H1 (cell line): ENCODE measurements around the gene DOCK8. TPM values are rescaled to one million over a fixed set of nuclear protein-coding genes. Genes with fewer than 3 reads are reported as not detected.
A peak's percentile ranks its signal among the peaks of the same experiment; 100 is the strongest.

Experiments used
- CTCF ChIA-PET: fragments of 300-600 bp; sonication (Branson Sonifier 250); formaldehyde crosslinking; loops from one replicate; lab custom pipeline; 2021; ENCODE audit not compliant: partially characterized antibody; lab: Charles Lee
- POLR2A ChIA-PET: fragments of 300-600 bp; sonication (Branson Sonifier 250); formaldehyde crosslinking; loops from one replicate; lab custom pipeline; 2021; ENCODE audit warnings: inconsistent platforms; ENCODE audit not compliant: partially characterized antibody; lab: Charles Lee
- DNase-seq, 2 experiments: peaks; one replicate each; pipeline versions ENCODE4 v3.0.0 to v3.0.0-alpha.2; 2010 to 2022; ENCODE audit warnings: low spot score in 2 of 2, low read depth in 1 of 2, mixed read lengths in 1 of 2
- FAIRE-seq: peaks from 2 replicates; lab custom pipeline; 2011; peaks lifted over from hg19 to GRCh38; lab: Jason Lieb, UNC
- H2AFZ ChIP-seq: 2 replicates; pipeline ENCODE4 v1.8.1; 2012; ENCODE audit warnings: low read length, inconsistent platforms
- H2AK5ac ChIP-seq: 2 replicates; pipeline ENCODE4 v1.6.1; 2013; ENCODE audit warnings: low read depth, low read length
- H2BK120ac ChIP-seq: replicated peaks from 2 replicates; pipeline ENCODE3; 2013; ENCODE audit warnings: low read depth, low read length, inconsistent platforms
- H2BK12ac ChIP-seq: 2 replicates; pipeline ENCODE4 v1.6.1; 2013; ENCODE audit warnings: low read depth, low read length
- H2BK15ac ChIP-seq: 2 replicates; pipeline ENCODE4 v1.6.1; 2013; ENCODE audit warnings: low read length
- H2BK20ac ChIP-seq: 2 replicates; pipeline ENCODE4 v1.6.1; 2013; ENCODE audit warnings: low read length
- H2BK5ac ChIP-seq: 2 replicates; pipeline ENCODE4 v1.6.1; 2013; ENCODE audit warnings: low read depth, low read length
- H3K14ac ChIP-seq: 2 replicates; pipeline ENCODE4 v1.6.1; 2013; ENCODE audit warnings: inconsistent platforms; ENCODE audit not compliant: insufficient read length
- H3K18ac ChIP-seq: 2 replicates; pipeline ENCODE4 v1.6.1; 2013; ENCODE audit warnings: low read length; ENCODE audit errors: extremely low read depth
- H3K23ac ChIP-seq: 2 replicates; pipeline ENCODE4 v1.6.1; 2013; ENCODE audit warnings: inconsistent platforms; ENCODE audit not compliant: insufficient read length
- H3K23me2 ChIP-seq: 2 replicates; pipeline ENCODE4 v1.6.1; 2013; ENCODE audit warnings: low read depth, low read length
- H3K27ac ChIP-seq: 2 replicates; pipeline ENCODE4 v1.6.1; 2011; ENCODE audit warnings: low read depth, low read length, inconsistent platforms
- H3K27me3 ChIP-seq, 4 experiments: replicated peaks in 1 of 4; 1 replicate in 1 of 4; 2 replicates in 3 of 4; pipeline versions ENCODE4 v1.6.1 to v1.8.1; 2011 to 2013; ENCODE audit warnings: low read length in 3 of 4, mild to moderate bottlenecking in 3 of 4, inconsistent platforms in 2 of 4, mixed read lengths in 2 of 4, moderate library complexity in 1 of 4; ENCODE audit not compliant: control insufficient read depth in 3 of 4, insufficient read depth in 3 of 4; ENCODE audit errors: extremely low read depth in 1 of 4
- H3K36me3 ChIP-seq, 4 experiments: 2 replicates each; pipeline versions ENCODE4 v1.6.1 to v1.8.1; 2011 to 2013; ENCODE audit warnings: mild to moderate bottlenecking in 4 of 4, low read length in 3 of 4, moderate library complexity in 2 of 4, control low read depth in 1 of 4, inconsistent platforms in 1 of 4; ENCODE audit not compliant: insufficient read depth in 4 of 4, control insufficient read depth in 2 of 4
- H3K4ac ChIP-seq: replicated peaks from 2 replicates; pipeline ENCODE3; 2013; ENCODE audit warnings: low read length, low read depth, mixed read lengths, inconsistent platforms; ENCODE audit not compliant: insufficient read length
- H3K4me1 ChIP-seq, 4 experiments: replicated peaks in 1 of 4; 1 replicate in 1 of 4; 2 replicates in 3 of 4; pipeline versions ENCODE4 v1.6.1 to v1.8.1; 2011 to 2013; ENCODE audit warnings: low read length in 3 of 4, inconsistent platforms in 2 of 4, mixed read lengths in 1 of 4; ENCODE audit not compliant: insufficient read depth in 4 of 4, control insufficient read depth in 3 of 4
- H3K4me2 ChIP-seq, 2 experiments: 2 replicates each; pipeline versions ENCODE4 v1.6.1 to v1.8.1; 2011 to 2013; ENCODE audit warnings: low read depth in 2 of 2, low read length in 2 of 2, control low read depth in 1 of 2, inconsistent platforms in 1 of 2, mild to moderate bottlenecking in 1 of 2; ENCODE audit not compliant: insufficient read depth in 1 of 2
- H3K4me3 ChIP-seq, 4 experiments: fragments of 200-600, 300-600 bp in 1 of 4; sonication (generic), shearing (Covaris generic), sonication (Bioruptor Twin) in 1 of 4; 2 replicates each; pipeline versions ENCODE4 v1.5.1 to v1.8.1; 2011 to 2016; ENCODE audit warnings: low read length in 4 of 4, low read depth in 3 of 4, control low read depth in 2 of 4, inconsistent platforms in 2 of 4, mild to moderate bottlenecking in 2 of 4, mixed read lengths in 1 of 4, moderate library complexity in 1 of 4; ENCODE audit not compliant: insufficient read depth in 2 of 4; ENCODE audit errors: extremely low read depth in 1 of 4
- H3K56ac ChIP-seq: replicated peaks from 2 replicates; pipeline ENCODE3; 2013; ENCODE audit warnings: low read depth, mild to moderate bottlenecking, mixed read lengths, low read length, inconsistent platforms; ENCODE audit not compliant: insufficient read length
- H3K79me1 ChIP-seq: 2 replicates; pipeline ENCODE4 v1.6.1; 2013; ENCODE audit warnings: low read depth, low read length, control low read depth
- H3K79me2 ChIP-seq, 2 experiments: 2 replicates each; pipeline versions ENCODE4 v1.6.1 to v1.8.1; 2012 to 2013; ENCODE audit warnings: low read length in 2 of 2, mild to moderate bottlenecking in 2 of 2, inconsistent platforms in 1 of 2; ENCODE audit not compliant: insufficient read depth in 2 of 2, control insufficient read depth in 1 of 2
- H3K9ac ChIP-seq, 4 experiments: replicated peaks in 1 of 4; 1 replicate in 1 of 4; 2 replicates in 3 of 4; pipeline versions ENCODE4 v1.6.1 to v1.8.1; 2011 to 2013; ENCODE audit warnings: low read depth in 3 of 4, low read length in 3 of 4, control low read depth in 2 of 4, mild to moderate bottlenecking in 2 of 4, moderate library complexity in 2 of 4, inconsistent platforms in 1 of 4; ENCODE audit errors: extremely low read depth in 1 of 4
- H3K9me3 ChIP-seq, 2 experiments: 2 replicates each; pipeline versions ENCODE4 v1.6.1 to v1.8.1; 2012 to 2013; ENCODE audit warnings: mild to moderate bottlenecking in 2 of 2, moderate library complexity in 2 of 2, control low read depth in 1 of 2, inconsistent platforms in 1 of 2, low read depth in 1 of 2, low read length in 1 of 2, mixed read lengths in 1 of 2; ENCODE audit not compliant: insufficient read depth in 2 of 2
- H4K20me1 ChIP-seq, 2 experiments: replicated peaks in 1 of 2; 2 replicates each; pipeline versions ENCODE3 to v1.8.1; 2011 to 2013; ENCODE audit warnings: inconsistent platforms in 2 of 2, low read length in 2 of 2, mild to moderate bottlenecking in 1 of 2; ENCODE audit not compliant: insufficient read depth in 2 of 2, control insufficient read depth in 1 of 2
- H4K5ac ChIP-seq: 2 replicates; pipeline ENCODE4 v1.6.1; 2013; ENCODE audit warnings: low read length, low read depth, mixed read lengths, inconsistent platforms; ENCODE audit not compliant: insufficient read length
- H4K8ac ChIP-seq: 2 replicates; pipeline ENCODE4 v1.8.0; 2013; ENCODE audit warnings: mild to moderate bottlenecking, moderate library complexity, low read length, inconsistent platforms; ENCODE audit not compliant: insufficient read depth; ENCODE audit errors: extremely low read depth
- H4K91ac ChIP-seq: replicated peaks from 2 replicates; pipeline ENCODE3; 2013; ENCODE audit warnings: low read length, mixed read lengths, inconsistent platforms; ENCODE audit not compliant: insufficient read length
- ATF3 ChIP-seq: IDR thresholded peaks from 2 replicates; pipeline ENCODE4 v1.6.1; 2011; ENCODE audit warnings: low read depth, mild to moderate bottlenecking, low read length; ENCODE audit not compliant: insufficient read depth
- HDAC2 ChIP-seq, 2 experiments: fragments of 300-600 bp in 1 of 2; sonication (generic) in 1 of 2; IDR thresholded peaks; 2 replicates each; pipeline ENCODE4 v1.6.1; 2011 to 2012; ENCODE audit warnings: low read depth in 2 of 2, low read length in 2 of 2, mild to moderate bottlenecking in 2 of 2, moderate library complexity in 2 of 2, borderline replicate concordance in 1 of 2, inconsistent platforms in 1 of 2
- KDM5A ChIP-seq: fragments of 200-600 bp; IDR thresholded peaks from 2 replicates; pipeline ENCODE4 v1.7.1; 2012; ENCODE audit warnings: mild to moderate bottlenecking, low read length, inconsistent platforms, mixed read lengths
- SP1 ChIP-seq: IDR thresholded peaks from 2 replicates; pipeline ENCODE4 v1.6.1; 2011; ENCODE audit warnings: low read depth, low read length
- SP4 ChIP-seq: IDR thresholded peaks from 2 replicates; pipeline ENCODE4 v1.6.1; 2012; ENCODE audit warnings: low read length, inconsistent platforms
- TEAD4 ChIP-seq: IDR thresholded peaks from 2 replicates; pipeline ENCODE4 v1.6.1; 2012; ENCODE audit warnings: low read depth, low read length, inconsistent platforms, mixed read lengths
- USF2 ChIP-seq: IDR thresholded peaks from 2 replicates; pipeline ENCODE4 v1.6.1; 2011; ENCODE audit warnings: low read length, improper control_type of control experiment
- YY1 ChIP-seq: IDR thresholded peaks from 2 replicates; pipeline ENCODE4 v1.6.1; 2011; ENCODE audit warnings: low read depth, mild to moderate bottlenecking, low read length
- WGBS, 2 experiments: shearing (Covaris generic) in 1 of 2; methylation state at CpG; one replicate each; pipeline versions ENCODE4 v1.1.6 to v1.1.7; 2013 to 2015; ENCODE audit warnings: low lambda C conversion rate in 2 of 2, mixed read lengths in 2 of 2, inconsistent platforms in 1 of 2, low coverage in 1 of 2, missing lambda C conversion rate in 1 of 2; ENCODE audit not compliant: insufficient replicate concordance in 2 of 2, insufficient coverage in 1 of 2, insufficient read length in 1 of 2; ENCODE audit errors: extremely low coverage in 1 of 2, missing lambda C conversion rate in 1 of 2; 5-methylcytosine and 5-hydroxymethylcytosine counted together
- polyA plus RNA-seq, 7 experiments: library from polyadenylated mRNA; depleted of rRNA in 3 of 7; stranded (reverse) in 5 of 7; unstranded in 2 of 7; fragments of >200 nt in 5 of 7; fragments of 200-250 nt in 2 of 7; gene quantifications; 1 replicate in 5 of 7; 2 replicates in 1 of 7; 4 replicates in 1 of 7; pipeline versions ENCODE4 v1.2.1 to v1.2.3, GENCODE V29; 2011 to 2013; ENCODE audit warnings: missing spikeins in 2 of 7, mixed read lengths in 2 of 7
- total RNA-seq: library from RNA; stranded (reverse); fragmentation: NEBNext Ultra II Directional; extraction: Animal tissue kit (Norgen Biotek cat#: 25700); gene quantifications from 2 replicates; pipeline ENCODE4 v1.2.1, GENCODE V29; 2021

DOCK8 gene
- total and polyA plus RNA-seq, 2 of the 8 experiments (the other 6 are each of a cell fraction or from before 2014, with no cell fraction given), result 0.57 to 2.0 TPM

DNA sequence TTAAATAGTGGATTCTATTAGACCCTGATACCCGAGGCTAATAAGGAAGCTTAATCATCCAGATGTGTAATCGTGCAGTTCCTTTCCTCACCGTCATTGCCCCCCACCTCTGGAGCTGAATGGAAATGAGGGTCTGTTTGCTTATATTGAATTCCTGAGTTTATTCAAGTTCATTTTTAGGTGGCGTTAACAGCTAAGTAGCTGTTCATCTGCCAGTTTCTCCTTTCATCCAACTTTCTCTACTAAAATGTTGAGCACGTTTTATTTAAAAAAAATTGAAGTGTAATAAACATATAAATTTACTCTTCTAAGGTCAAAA, 291.0 kb downstream of the DOCK8 start:
- Histone ChIP-seq H3K27me3 (peaks cover 1 to 21% (median 13%) of the 10 kb centered on the region in 4 experiments; a peak in 6 of 7 replicates), H3K23ac (no peak overlapping the region), H3K4me2 (peak overlapping the region; percentile 74 to 96), H2BK12ac (no peak overlapping the region), H2AK5ac (no peak overlapping the region), H3K4me1 (peaks cover 0 to 10% (median 4%) of the 10 kb centered on the region in 4 experiments; a peak in 4 of 7 replicates), H3K79me1 (no peaks in the 10 kb centered on the region; the same call in 1 of the 2 replicates), H3K56ac (no peak overlapping the region), H3K9me3 (no peaks in the 10 kb centered on the region), H3K79me2 (peaks cover 0 to 45% of the 10 kb centered on the region in 2 experiments; a peak in 2 of 4 replicates), H4K5ac (no peak overlapping the region), H4K91ac (no peak overlapping the region), H3K18ac (peak overlapping the region; percentile 66; the same call in 1 of the 2 replicates), H2AFZ (no peak overlapping the region), H3K36me3 (no peaks in the 10 kb centered on the region), H2BK120ac (no peak overlapping the region), H3K23me2 (peaks cover 7% of the 10 kb centered on the region; the same call in 1 of the 2 replicates), H2BK20ac (no peak overlapping the region), H4K8ac (no peak overlapping the region), H2BK15ac (no peak overlapping the region), H3K4ac (no peak overlapping the region), H3K27ac (no peak overlapping the region), H3K14ac (no peak overlapping the region), H4K20me1 (peaks cover 0 to 2% of the 10 kb centered on the region in 2 experiments), H3K4me3 (peak overlapping the region; percentile 41 to 86 (median 69)), H2BK5ac (no peak overlapping the region), H3K9ac (no peak overlapping the region)
- DNase-seq (no peak), FAIRE-seq (no peak)
- 25% methylated on average over 5 of the region's 5 CpGs; no CpG with 5 or more reads in 1 of the 2 experiments for WGBS, 2 experiments
- CTCF ChIA-PET, result interaction anchor here (0.6 kb wide), 1 partner anchor 126 kb away, joined by 3 read pairs; no protein-coding TSS in a partner anchor
- POLR2A ChIA-PET, result interaction anchor here (0.7 to 2.3 kb wide), 2 partner anchors 11 to 62 kb away, joined by 3 to 8 read pairs; no protein-coding TSS in a partner anchor
- TF ChIP-seq YY1, result no peak
- no peak for TF ChIP-seq USF2
- no peak for TF ChIP-seq KDM5A
- TF ChIP-seq SP1, result no peak
- TF ChIP-seq ATF3, result no peak
- no peak for TF ChIP-seq SP4
- TF ChIP-seq TEAD4, result no peak
- no peak for TF ChIP-seq HDAC2 (IDR thresholded peaks at IDR 0.05; ENCODE audit: borderline replicate concordance in 1 of 2, low read depth in 2 of 2, low read length in 2 of 2)
